B cell (primary cell): ENCODE data around the gene GNAI2.

Experiments
- EZH2 ChIP-seq: IDR thresholded peaks from 2 replicates; pipeline ENCODE4 v1.6.1; 2012; ENCODE audit warnings: borderline replicate concordance, low read depth, mild to moderate bottlenecking, moderate library complexity, low read length; ENCODE audit not compliant: insufficient read depth, poor library complexity, severe bottlenecking
- TF ChIP-seq, protein P1 (sequence below): fragments of 200-600 bp; IDR thresholded peaks from one replicate; pipeline ENCODE4 v1.8.0; 2022; ENCODE audit warnings: antibody characterized with exemption, mild to moderate bottlenecking

DNA sequence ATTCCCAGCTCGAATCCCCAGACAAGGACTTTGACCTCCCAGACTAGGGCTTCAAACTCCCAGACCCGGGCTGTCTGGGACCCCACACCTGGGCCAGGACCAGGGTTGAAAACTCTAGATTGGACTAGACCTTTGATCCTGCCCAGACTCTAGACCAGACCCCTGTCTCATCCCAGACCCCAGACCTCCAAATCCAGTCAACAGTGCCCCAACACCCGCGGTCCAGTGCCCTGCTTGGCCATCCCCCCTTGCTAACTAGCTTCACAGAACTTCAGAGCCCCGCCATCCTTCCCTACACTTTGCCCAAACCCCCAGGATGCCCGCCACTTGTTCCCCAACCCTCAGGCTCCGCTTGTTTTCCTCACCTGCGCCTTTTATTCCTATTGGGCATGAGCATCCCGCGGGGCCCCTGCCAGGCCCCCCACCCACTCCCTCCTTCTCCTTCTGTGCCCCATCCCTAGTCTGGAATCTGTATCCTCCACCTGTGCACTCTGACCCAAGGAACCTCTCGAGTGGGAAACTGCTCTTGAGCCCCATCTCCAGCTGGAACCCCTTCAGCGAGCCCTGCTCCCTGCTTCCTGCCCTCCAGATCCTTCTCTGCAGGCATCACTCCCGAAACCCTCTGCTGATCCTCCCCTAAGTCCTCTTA is 604 bp downstream of the GNAI2 start:
- TF ChIP-seq, protein P1, sequence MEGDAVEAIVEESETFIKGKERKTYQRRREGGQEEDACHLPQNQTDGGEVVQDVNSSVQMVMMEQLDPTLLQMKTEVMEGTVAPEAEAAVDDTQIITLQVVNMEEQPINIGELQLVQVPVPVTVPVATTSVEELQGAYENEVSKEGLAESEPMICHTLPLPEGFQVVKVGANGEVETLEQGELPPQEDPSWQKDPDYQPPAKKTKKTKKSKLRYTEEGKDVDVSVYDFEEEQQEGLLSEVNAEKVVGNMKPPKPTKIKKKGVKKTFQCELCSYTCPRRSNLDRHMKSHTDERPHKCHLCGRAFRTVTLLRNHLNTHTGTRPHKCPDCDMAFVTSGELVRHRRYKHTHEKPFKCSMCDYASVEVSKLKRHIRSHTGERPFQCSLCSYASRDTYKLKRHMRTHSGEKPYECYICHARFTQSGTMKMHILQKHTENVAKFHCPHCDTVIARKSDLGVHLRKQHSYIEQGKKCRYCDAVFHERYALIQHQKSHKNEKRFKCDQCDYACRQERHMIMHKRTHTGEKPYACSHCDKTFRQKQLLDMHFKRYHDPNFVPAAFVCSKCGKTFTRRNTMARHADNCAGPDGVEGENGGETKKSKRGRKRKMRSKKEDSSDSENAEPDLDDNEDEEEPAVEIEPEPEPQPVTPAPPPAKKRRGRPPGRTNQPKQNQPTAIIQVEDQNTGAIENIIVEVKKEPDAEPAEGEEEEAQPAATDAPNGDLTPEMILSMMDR: no peak
- no peak for TF ChIP-seq EZH2
